H1 (cell line): Measurements from ENCODE around the gene METTL22. TPM values are rescaled to one million over a fixed set of nuclear protein-coding genes. Genes with fewer than 3 reads are reported as not detected.

Source experiments
- CTCF ChIA-PET: fragments of 300-600 bp; sonication (Branson Sonifier 250); formaldehyde crosslinking; loops from one replicate; lab custom pipeline; 2021; ENCODE audit not compliant: partially characterized antibody; lab: Charles Lee
- POLR2A ChIA-PET: fragments of 300-600 bp; sonication (Branson Sonifier 250); formaldehyde crosslinking; loops from one replicate; lab custom pipeline; 2021; ENCODE audit warnings: inconsistent platforms; ENCODE audit not compliant: partially characterized antibody; lab: Charles Lee
- DNase-seq, 2 experiments: peaks; one replicate each; pipeline versions ENCODE4 v3.0.0 to v3.0.0-alpha.2; 2010 to 2022; ENCODE audit warnings: low spot score in 2 of 2, low read depth in 1 of 2, mixed read lengths in 1 of 2
- FAIRE-seq: peaks from 2 replicates; lab custom pipeline; 2011; peaks lifted over from hg19 to GRCh38; lab: Jason Lieb, UNC
- H2AFZ ChIP-seq: 2 replicates; pipeline ENCODE4 v1.8.1; 2012; ENCODE audit warnings: low read length, inconsistent platforms
- H2AK5ac ChIP-seq: 2 replicates; pipeline ENCODE4 v1.6.1; 2013; ENCODE audit warnings: low read depth, low read length
- H2BK120ac ChIP-seq: replicated peaks from 2 replicates; pipeline ENCODE3; 2013; ENCODE audit warnings: low read depth, low read length, inconsistent platforms
- H2BK12ac ChIP-seq: 2 replicates; pipeline ENCODE4 v1.6.1; 2013; ENCODE audit warnings: low read depth, low read length
- H2BK15ac ChIP-seq: 2 replicates; pipeline ENCODE4 v1.6.1; 2013; ENCODE audit warnings: low read length
- H2BK20ac ChIP-seq: 2 replicates; pipeline ENCODE4 v1.6.1; 2013; ENCODE audit warnings: low read length
- H2BK5ac ChIP-seq: 2 replicates; pipeline ENCODE4 v1.6.1; 2013; ENCODE audit warnings: low read depth, low read length
- H3K14ac ChIP-seq: 2 replicates; pipeline ENCODE4 v1.6.1; 2013; ENCODE audit warnings: inconsistent platforms; ENCODE audit not compliant: insufficient read length
- H3K18ac ChIP-seq: 2 replicates; pipeline ENCODE4 v1.6.1; 2013; ENCODE audit warnings: low read length; ENCODE audit errors: extremely low read depth
- H3K23ac ChIP-seq: 2 replicates; pipeline ENCODE4 v1.6.1; 2013; ENCODE audit warnings: inconsistent platforms; ENCODE audit not compliant: insufficient read length
- H3K23me2 ChIP-seq: 2 replicates; pipeline ENCODE4 v1.6.1; 2013; ENCODE audit warnings: low read depth, low read length
- H3K27ac ChIP-seq: 2 replicates; pipeline ENCODE4 v1.6.1; 2011; ENCODE audit warnings: low read depth, low read length, inconsistent platforms
- H3K27me3 ChIP-seq, 4 experiments: replicated peaks in 1 of 4; 1 replicate in 1 of 4; 2 replicates in 3 of 4; pipeline versions ENCODE4 v1.6.1 to v1.8.1; 2011 to 2013; ENCODE audit warnings: low read length in 3 of 4, mild to moderate bottlenecking in 3 of 4, inconsistent platforms in 2 of 4, mixed read lengths in 2 of 4, moderate library complexity in 1 of 4; ENCODE audit not compliant: control insufficient read depth in 3 of 4, insufficient read depth in 3 of 4; ENCODE audit errors: extremely low read depth in 1 of 4
- H3K36me3 ChIP-seq, 4 experiments: 2 replicates each; pipeline versions ENCODE4 v1.6.1 to v1.8.1; 2011 to 2013; ENCODE audit warnings: mild to moderate bottlenecking in 4 of 4, low read length in 3 of 4, moderate library complexity in 2 of 4, control low read depth in 1 of 4, inconsistent platforms in 1 of 4; ENCODE audit not compliant: insufficient read depth in 4 of 4, control insufficient read depth in 2 of 4
- H3K4ac ChIP-seq: replicated peaks from 2 replicates; pipeline ENCODE3; 2013; ENCODE audit warnings: low read length, low read depth, mixed read lengths, inconsistent platforms; ENCODE audit not compliant: insufficient read length
- H3K4me1 ChIP-seq, 4 experiments: replicated peaks in 1 of 4; 1 replicate in 1 of 4; 2 replicates in 3 of 4; pipeline versions ENCODE4 v1.6.1 to v1.8.1; 2011 to 2013; ENCODE audit warnings: low read length in 3 of 4, inconsistent platforms in 2 of 4, mixed read lengths in 1 of 4; ENCODE audit not compliant: insufficient read depth in 4 of 4, control insufficient read depth in 3 of 4
- H3K4me2 ChIP-seq, 2 experiments: 2 replicates each; pipeline versions ENCODE4 v1.6.1 to v1.8.1; 2011 to 2013; ENCODE audit warnings: low read depth in 2 of 2, low read length in 2 of 2, control low read depth in 1 of 2, inconsistent platforms in 1 of 2, mild to moderate bottlenecking in 1 of 2; ENCODE audit not compliant: insufficient read depth in 1 of 2
- H3K4me3 ChIP-seq, 4 experiments: fragments of 200-600, 300-600 bp in 1 of 4; sonication (generic), shearing (Covaris generic), sonication (Bioruptor Twin) in 1 of 4; 2 replicates each; pipeline versions ENCODE4 v1.5.1 to v1.8.1; 2011 to 2016; ENCODE audit warnings: low read length in 4 of 4, low read depth in 3 of 4, control low read depth in 2 of 4, inconsistent platforms in 2 of 4, mild to moderate bottlenecking in 2 of 4, mixed read lengths in 1 of 4, moderate library complexity in 1 of 4; ENCODE audit not compliant: insufficient read depth in 2 of 4; ENCODE audit errors: extremely low read depth in 1 of 4
- H3K56ac ChIP-seq: replicated peaks from 2 replicates; pipeline ENCODE3; 2013; ENCODE audit warnings: low read depth, mild to moderate bottlenecking, mixed read lengths, low read length, inconsistent platforms; ENCODE audit not compliant: insufficient read length
- H3K79me1 ChIP-seq: 2 replicates; pipeline ENCODE4 v1.6.1; 2013; ENCODE audit warnings: low read depth, low read length, control low read depth
- H3K79me2 ChIP-seq, 2 experiments: 2 replicates each; pipeline versions ENCODE4 v1.6.1 to v1.8.1; 2012 to 2013; ENCODE audit warnings: low read length in 2 of 2, mild to moderate bottlenecking in 2 of 2, inconsistent platforms in 1 of 2; ENCODE audit not compliant: insufficient read depth in 2 of 2, control insufficient read depth in 1 of 2
- H3K9ac ChIP-seq, 4 experiments: replicated peaks in 1 of 4; 1 replicate in 1 of 4; 2 replicates in 3 of 4; pipeline versions ENCODE4 v1.6.1 to v1.8.1; 2011 to 2013; ENCODE audit warnings: low read depth in 3 of 4, low read length in 3 of 4, control low read depth in 2 of 4, mild to moderate bottlenecking in 2 of 4, moderate library complexity in 2 of 4, inconsistent platforms in 1 of 4; ENCODE audit errors: extremely low read depth in 1 of 4
- H3K9me3 ChIP-seq, 2 experiments: 2 replicates each; pipeline versions ENCODE4 v1.6.1 to v1.8.1; 2012 to 2013; ENCODE audit warnings: mild to moderate bottlenecking in 2 of 2, moderate library complexity in 2 of 2, control low read depth in 1 of 2, inconsistent platforms in 1 of 2, low read depth in 1 of 2, low read length in 1 of 2, mixed read lengths in 1 of 2; ENCODE audit not compliant: insufficient read depth in 2 of 2
- H4K20me1 ChIP-seq, 2 experiments: replicated peaks in 1 of 2; 2 replicates each; pipeline versions ENCODE3 to v1.8.1; 2011 to 2013; ENCODE audit warnings: inconsistent platforms in 2 of 2, low read length in 2 of 2, mild to moderate bottlenecking in 1 of 2; ENCODE audit not compliant: insufficient read depth in 2 of 2, control insufficient read depth in 1 of 2
- H4K5ac ChIP-seq: 2 replicates; pipeline ENCODE4 v1.6.1; 2013; ENCODE audit warnings: low read length, low read depth, mixed read lengths, inconsistent platforms; ENCODE audit not compliant: insufficient read length
- H4K8ac ChIP-seq: 2 replicates; pipeline ENCODE4 v1.8.0; 2013; ENCODE audit warnings: mild to moderate bottlenecking, moderate library complexity, low read length, inconsistent platforms; ENCODE audit not compliant: insufficient read depth; ENCODE audit errors: extremely low read depth
- H4K91ac ChIP-seq: replicated peaks from 2 replicates; pipeline ENCODE3; 2013; ENCODE audit warnings: low read length, mixed read lengths, inconsistent platforms; ENCODE audit not compliant: insufficient read length
- BACH1 ChIP-seq: IDR thresholded peaks from 2 replicates; pipeline ENCODE4 v1.6.1; 2012; ENCODE audit warnings: low read length, improper control_type of control experiment
- CHD1 ChIP-seq: IDR thresholded peaks from 2 replicates; pipeline ENCODE4 v1.6.1; 2012; ENCODE audit warnings: low read depth, low read length, improper control_type of control experiment
- CREB1 ChIP-seq: IDR thresholded peaks from 2 replicates; pipeline ENCODE4 v1.6.1; 2012; ENCODE audit warnings: inconsistent platforms
- E2F6 ChIP-seq: IDR thresholded peaks from 2 replicates; pipeline ENCODE4 v1.6.1; 2012; ENCODE audit warnings: inconsistent platforms
- HDAC2 ChIP-seq, 2 experiments: fragments of 300-600 bp in 1 of 2; sonication (generic) in 1 of 2; IDR thresholded peaks; 2 replicates each; pipeline ENCODE4 v1.6.1; 2011 to 2012; ENCODE audit warnings: low read depth in 2 of 2, low read length in 2 of 2, mild to moderate bottlenecking in 2 of 2, moderate library complexity in 2 of 2, borderline replicate concordance in 1 of 2, inconsistent platforms in 1 of 2
- PHF8 ChIP-seq: fragments of 200-600 bp; sonication (generic); conservative IDR thresholded peaks from 2 replicates; pipeline ENCODE4 v1.7.1; 2012; ENCODE audit warnings: low read depth, mild to moderate bottlenecking, inconsistent platforms, low read length, moderate library complexity
- POLR2A ChIP-seq, 2 experiments: IDR thresholded peaks; 1 replicate in 1 of 2; 2 replicates in 1 of 2; pipeline ENCODE4 v1.6.1; 2011; ENCODE audit warnings: low read depth in 2 of 2, low read length in 2 of 2, mild to moderate bottlenecking in 2 of 2; ENCODE audit errors: control extremely low read depth in 1 of 2
- POLR2AphosphoS5 ChIP-seq: IDR thresholded peaks from 2 replicates; pipeline ENCODE4 v1.6.1; 2011; ENCODE audit warnings: low read depth, low read length
- SIN3A ChIP-seq, 2 experiments: IDR thresholded peaks in 1 of 2; conservative IDR thresholded peaks in 1 of 2; 2 replicates each; pipeline ENCODE4 v1.6.1; 2011 to 2012; ENCODE audit warnings: low read length in 2 of 2, improper control_type of control experiment in 1 of 2, low read depth in 1 of 2, mild to moderate bottlenecking in 1 of 2
- SIRT6 ChIP-seq: IDR thresholded peaks from one replicate; pipeline ENCODE4 v1.7.1; 2012; ENCODE audit warnings: low read length, inconsistent platforms
- SP2 ChIP-seq: IDR thresholded peaks from 2 replicates; pipeline ENCODE4 v1.6.1; 2012; ENCODE audit warnings: mild to moderate bottlenecking, low read length, inconsistent platforms
- SRF ChIP-seq: IDR thresholded peaks from 2 replicates; pipeline ENCODE4 v1.6.1; 2011; ENCODE audit warnings: mild to moderate bottlenecking, low read depth, low read length, moderate library complexity
- YY1 ChIP-seq: IDR thresholded peaks from 2 replicates; pipeline ENCODE4 v1.6.1; 2011; ENCODE audit warnings: low read depth, mild to moderate bottlenecking, low read length
- ZNF274 ChIP-seq: IDR thresholded peaks from 2 replicates; pipeline ENCODE4 v1.7.0; 2012; ENCODE audit warnings: low read length, borderline replicate concordance; ENCODE audit errors: extremely low read depth
- WGBS, 2 experiments: shearing (Covaris generic) in 1 of 2; methylation state at CpG; one replicate each; pipeline versions ENCODE4 v1.1.6 to v1.1.7; 2013 to 2015; ENCODE audit warnings: low lambda C conversion rate in 2 of 2, mixed read lengths in 2 of 2, inconsistent platforms in 1 of 2, low coverage in 1 of 2, missing lambda C conversion rate in 1 of 2; ENCODE audit not compliant: insufficient replicate concordance in 2 of 2, insufficient coverage in 1 of 2, insufficient read length in 1 of 2; ENCODE audit errors: extremely low coverage in 1 of 2, missing lambda C conversion rate in 1 of 2; 5-methylcytosine and 5-hydroxymethylcytosine counted together
- polyA plus RNA-seq, 7 experiments: library from polyadenylated mRNA; depleted of rRNA in 3 of 7; stranded (reverse) in 5 of 7; unstranded in 2 of 7; fragments of >200 nt in 5 of 7; fragments of 200-250 nt in 2 of 7; gene quantifications; 1 replicate in 5 of 7; 2 replicates in 1 of 7; 4 replicates in 1 of 7; pipeline versions ENCODE4 v1.2.1 to v1.2.3, GENCODE V29; 2011 to 2013; ENCODE audit warnings: missing spikeins in 2 of 7, mixed read lengths in 2 of 7
- total RNA-seq: library from RNA; stranded (reverse); fragmentation: NEBNext Ultra II Directional; extraction: Animal tissue kit (Norgen Biotek cat#: 25700); gene quantifications from 2 replicates; pipeline ENCODE4 v1.2.1, GENCODE V29; 2021

Gene METTL22
- total and polyA plus RNA-seq, 2 of the 8 experiments (the other 6 are each of a cell fraction or from before 2014, with no cell fraction given): 56.7 to 85.2 TPM

- H2BK5ac ChIP-seq: no peak overlapping the region
- H2BK120ac ChIP-seq: no peak overlapping the region
- H3K4me3 ChIP-seq: no peak overlapping the region
- no peak overlapping the region for H3K14ac ChIP-seq
- no peak overlapping the region for H3K27ac ChIP-seq
- no peak overlapping the region for H3K23ac ChIP-seq
- H2BK15ac ChIP-seq: no peak overlapping the region
- no peak overlapping the region for H2BK12ac ChIP-seq
- peaks cover 34 to 76% (median 68%) of the 10 kb centered on the region in 4 experiments for H3K36me3 ChIP-seq
- 85% methylated on average over 11 of the region's 11 CpGs; no CpG with 5 or more reads in 1 of the 2 experiments for WGBS, 2 experiments
- no peak overlapping the region for H2AFZ ChIP-seq
- H3K56ac ChIP-seq: no peak overlapping the region
- no peak overlapping the region for H4K91ac ChIP-seq
- ChIA-PET POLR2A (interaction anchor here (2.6 kb wide), 1 partner anchor 15 kb away, joined by 10 read pairs; no protein-coding TSS in a partner anchor), CTCF (interaction anchor here (0.6 to 7.7 kb wide), 7 partner anchors 9 to 165 kb away, joined by 3 to 63 read pairs (median 4); no protein-coding TSS in a partner anchor)
- no peak for FAIRE-seq
- no peak overlapping the region for H4K5ac ChIP-seq
- H3K4ac ChIP-seq: no peak overlapping the region
- H3K4me1 ChIP-seq: no peaks in the 10 kb centered on the region
- H3K79me2 ChIP-seq: no peaks in the 10 kb centered on the region
- no peaks in the 10 kb centered on the region for H3K27me3 ChIP-seq
- H3K79me1 ChIP-seq: no peaks in the 10 kb centered on the region
- no peaks in the 10 kb centered on the region; the same call in 1 of the 2 replicates for H3K23me2 ChIP-seq
- H3K9me3 ChIP-seq: no peaks in the 10 kb centered on the region
- H3K4me2 ChIP-seq: no peak overlapping the region
- H4K20me1 ChIP-seq: peaks cover 4% of the 10 kb centered on the region in 2 experiments
- H2BK20ac ChIP-seq: no peak overlapping the region
- H3K18ac ChIP-seq: no peak overlapping the region
- no peak overlapping the region for H3K9ac ChIP-seq
- no peak overlapping the region for H2AK5ac ChIP-seq
- no peak for DNase-seq
- H4K8ac ChIP-seq: no peak overlapping the region
- TF ChIP-seq PHF8 (no peak), YY1 (no peak), POLR2AphosphoS5 (no peak), ZNF274 (no peak), HDAC2 (IDR thresholded peaks at IDR 0.05; ENCODE audit: borderline replicate concordance in 1 of 2, low read depth in 2 of 2, low read length in 2 of 2) (no peak), SIRT6 (no peak), BACH1 (no peak), SRF (no peak), SIN3A (conservative IDR thresholded peaks at IDR 0.05 in 1 of 2, IDR thresholded peaks at IDR 0.05 in 1 of 2; ENCODE audit: low read depth in 1 of 2, low read length in 2 of 2) (no peak), CHD1 (no peak), POLR2A (IDR thresholded peaks at IDR 0.05; ENCODE audit: control extremely low read depth in 1 of 2, low read depth in 2 of 2, low read length in 2 of 2) (no peak), E2F6 (no peak), SP2 (no peak), CREB1 (no peak)
These were observed 23.6 kb downstream of the METTL22 start for GRCh38 chr16:8645141-8645521.
